SU-DHL-6 (cell line): ENCODE data around the gene RAPGEF4.

ENCODE experiments used
- EZH2phosphoT487 ChIP-seq: fragments of 200-600 bp; sonication (generic), shearing (Covaris generic); conservative IDR thresholded peaks from 2 replicates; pipeline ENCODE4 v1.6.1; 2018; ENCODE audit warnings: mild to moderate bottlenecking, antibody characterized with exemption, low read length, moderate library complexity, mixed read lengths
- TF ChIP-seq, protein P1 (sequence below): fragments of 200-600 bp; sonication (generic); IDR thresholded peaks from one replicate; pipeline ENCODE4 v1.5.1; 2017; ENCODE audit warnings: antibody characterized with exemption, mild to moderate bottlenecking, low read length, moderate library complexity; ENCODE audit not compliant: insufficient read depth, poor library complexity, severe bottlenecking

DNA sequence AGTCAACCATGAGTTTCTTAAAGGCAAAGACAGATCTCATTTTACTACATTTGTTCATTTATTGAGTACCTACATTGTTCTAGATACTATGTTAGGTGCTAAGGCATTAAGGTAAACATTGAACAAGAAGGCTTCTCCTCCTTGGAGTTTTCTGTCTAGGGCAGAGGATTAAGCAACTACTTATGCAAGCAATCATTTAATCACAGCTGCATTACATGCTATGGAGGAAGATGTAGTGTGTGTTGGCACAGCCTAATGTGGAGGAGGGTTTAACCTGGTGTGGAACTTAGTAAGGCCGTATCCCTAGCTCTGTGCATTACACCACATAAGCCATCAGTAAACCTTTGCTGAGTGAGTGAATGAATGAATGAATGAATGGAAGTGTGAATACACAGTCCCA is 233.5 kb downstream of the RAPGEF4 start:
- TF ChIP-seq EZH2phosphoT487: no peak
- TF ChIP-seq, protein P1, sequence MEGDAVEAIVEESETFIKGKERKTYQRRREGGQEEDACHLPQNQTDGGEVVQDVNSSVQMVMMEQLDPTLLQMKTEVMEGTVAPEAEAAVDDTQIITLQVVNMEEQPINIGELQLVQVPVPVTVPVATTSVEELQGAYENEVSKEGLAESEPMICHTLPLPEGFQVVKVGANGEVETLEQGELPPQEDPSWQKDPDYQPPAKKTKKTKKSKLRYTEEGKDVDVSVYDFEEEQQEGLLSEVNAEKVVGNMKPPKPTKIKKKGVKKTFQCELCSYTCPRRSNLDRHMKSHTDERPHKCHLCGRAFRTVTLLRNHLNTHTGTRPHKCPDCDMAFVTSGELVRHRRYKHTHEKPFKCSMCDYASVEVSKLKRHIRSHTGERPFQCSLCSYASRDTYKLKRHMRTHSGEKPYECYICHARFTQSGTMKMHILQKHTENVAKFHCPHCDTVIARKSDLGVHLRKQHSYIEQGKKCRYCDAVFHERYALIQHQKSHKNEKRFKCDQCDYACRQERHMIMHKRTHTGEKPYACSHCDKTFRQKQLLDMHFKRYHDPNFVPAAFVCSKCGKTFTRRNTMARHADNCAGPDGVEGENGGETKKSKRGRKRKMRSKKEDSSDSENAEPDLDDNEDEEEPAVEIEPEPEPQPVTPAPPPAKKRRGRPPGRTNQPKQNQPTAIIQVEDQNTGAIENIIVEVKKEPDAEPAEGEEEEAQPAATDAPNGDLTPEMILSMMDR: no peak
